Panc1 (cell line): Measurements from ENCODE around the gene CDKAL1. TPM values are rescaled to one million over a fixed set of nuclear protein-coding genes. Genes with fewer than 3 reads are reported as not detected.

Experiments used
- ATAC-seq: fragments of 200-7000 bp; cut with Tn5 transposase; 2 replicates; pipeline ENCODE4 v1.9.1; 2020; ENCODE audit warnings: mild to moderate bottlenecking, moderate library complexity
- BruUV-seq: library from RNA; stranded (reverse); fragments of 400-500 nt; replicated peaks from 2 replicates; lab custom pipeline; 2021; lab: Mats Ljungman, UMichigan
- CTCF ChIA-PET: fragments of 300-600 bp; sonication (Branson Sonifier 250); formaldehyde crosslinking; loops from one replicate; lab custom pipeline; 2022; ENCODE audit warnings: antibody characterized with exemption; lab: Charles Lee
- POLR2A ChIA-PET: fragments of 300-600 bp; sonication (Branson Sonifier 250); formaldehyde crosslinking; loops from one replicate; lab custom pipeline; 2022; ENCODE audit warnings: antibody characterized with exemption; lab: Charles Lee
- DNase-seq: peaks from one replicate; pipeline ENCODE4 v3.0.0-alpha.2; 2010; ENCODE audit warnings: low read depth, low spot score
- H3K27ac ChIP-seq: 2 replicates; pipeline ENCODE4 v1.5.1; 2011; ENCODE audit warnings: mild to moderate bottlenecking, low read length, inconsistent platforms
- H3K27me3 ChIP-seq: fragments of 200-500 bp; sonication (Bioruptor generic); 2 replicates; pipeline ENCODE4 v1.6.0; 2014; ENCODE audit warnings: low read length, inconsistent platforms; ENCODE audit not compliant: control insufficient read depth, insufficient read depth
- H3K36me3 ChIP-seq: fragments of 200-500 bp; sonication (Bioruptor generic); 2 replicates; pipeline ENCODE4 v1.5.1; 2014; ENCODE audit warnings: inconsistent platforms, mild to moderate bottlenecking, low read length, moderate library complexity; ENCODE audit not compliant: control insufficient read depth, insufficient read depth
- H3K4me1 ChIP-seq: 2 replicates; pipeline ENCODE4 v1.5.1; 2011; ENCODE audit warnings: inconsistent platforms, mild to moderate bottlenecking, low read length, moderate library complexity; ENCODE audit not compliant: control insufficient read depth, insufficient read depth
- H3K4me3 ChIP-seq, 2 experiments: 2 replicates each; pipeline ENCODE4 v1.5.1; 2011 to 2012; ENCODE audit warnings: low read depth in 2 of 2, low read length in 2 of 2, mild to moderate bottlenecking in 2 of 2, inconsistent platforms in 1 of 2, moderate library complexity in 1 of 2
- H3K9me3 ChIP-seq: fragments of 200-500 bp; sonication (Bioruptor generic); 2 replicates; pipeline ENCODE4 v1.5.1; 2014; ENCODE audit warnings: low read depth, mild to moderate bottlenecking, inconsistent platforms, low read length, moderate library complexity; ENCODE audit not compliant: control insufficient read depth, insufficient read depth
- POLR2AphosphoS5 ChIP-seq: IDR thresholded peaks from 2 replicates; pipeline ENCODE4 v1.6.1; 2012; ENCODE audit warnings: mild to moderate bottlenecking, low read depth, low read length, moderate library complexity
- SIN3A ChIP-seq: IDR thresholded peaks from 2 replicates; pipeline ENCODE4 v1.6.1; 2012; ENCODE audit warnings: low read depth, mild to moderate bottlenecking, low read length, moderate library complexity, borderline replicate concordance; ENCODE audit not compliant: insufficient read depth
- TCF7L2 ChIP-seq: IDR thresholded peaks from 2 replicates; pipeline ENCODE4 v1.6.1; 2011; ENCODE audit warnings: mild to moderate bottlenecking, low read depth, low read length, inconsistent platforms
- in situ Hi-C: cut with HindIII; loops from 2 replicates; pipeline ENCODE4 v1.10.0; 2016; ENCODE audit warnings: low sequenced_read_pairs, low pct_unique_long_range_greater_than_20kb
- intact Hi-C: fragments of 100-400 bp; cut with micrococcal nuclease; formaldehyde crosslinking; loops from one replicate; pipeline ENCODE4 v1.10.0; 2022; ENCODE audit not compliant: unreplicated experiment
- total RNA-seq: library from RNA; stranded (reverse); gene quantifications from one replicate; pipeline ENCODE4 v1.2.1, GENCODE V29; 2021; ENCODE audit not compliant: unreplicated experiment
- TF ChIP-seq, protein P1 (sequence below), 2 experiments: IDR thresholded peaks; 2 replicates each; pipeline ENCODE4 v1.6.1; 2011 to 2012; ENCODE audit warnings: low read depth in 2 of 2, control low read depth in 1 of 2, low read length in 1 of 2, mild to moderate bottlenecking in 1 of 2, moderate library complexity in 1 of 2; ENCODE audit not compliant: insufficient read depth in 1 of 2
- TF ChIP-seq, protein P2 (sequence below): fragments of 450-650 bp; IDR thresholded peaks from 2 replicates; pipeline ENCODE4 v1.5.1; 2017; ENCODE audit warnings: mild to moderate bottlenecking

Gene CDKAL1
- total RNA-seq, 1 experiment from 2014 or later = 14.5 TPM

DNA sequence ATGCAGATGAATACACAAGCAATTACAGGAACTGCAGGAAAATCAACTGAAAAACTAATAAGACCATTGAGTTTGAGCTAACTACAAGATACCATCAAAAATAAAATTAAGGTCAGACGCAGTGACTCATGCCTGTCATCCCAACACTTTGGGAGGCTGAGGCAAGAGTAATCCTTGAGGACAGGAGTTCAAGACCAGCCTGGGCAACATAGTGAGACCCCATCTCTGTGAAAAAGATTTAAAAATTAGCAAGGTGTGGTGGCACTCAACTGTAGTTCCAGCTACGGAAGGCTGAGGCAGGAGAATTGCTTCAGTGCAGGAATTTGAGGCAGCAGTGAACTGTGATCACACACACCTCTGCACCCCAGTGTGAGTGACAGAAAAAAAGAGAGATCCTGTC is 639.4 kb downstream of the CDKAL1 start:
- no peak for ATAC-seq
- no TSS peak for BruUV-seq
- H3K4me1 ChIP-seq = no peaks in the 10 kb centered on the region
- in situ Hi-C loops = no loop called here
- POLR2A ChIA-PET = no interaction called here
- CTCF ChIA-PET = no interaction called here
- intact Hi-C loops = no loop called here
- H3K9me3 ChIP-seq = no peaks in the 10 kb centered on the region
- DNase-seq = no peak
- TF ChIP-seq TCF7L2 = no peak
- no peak for TF ChIP-seq SIN3A
- no peaks in the 10 kb centered on the region for H3K36me3 ChIP-seq
- no peak overlapping the region for H3K27ac ChIP-seq
- H3K4me3 ChIP-seq = no peak overlapping the region
- H3K27me3 ChIP-seq = no peaks in the 10 kb centered on the region

DNA sequence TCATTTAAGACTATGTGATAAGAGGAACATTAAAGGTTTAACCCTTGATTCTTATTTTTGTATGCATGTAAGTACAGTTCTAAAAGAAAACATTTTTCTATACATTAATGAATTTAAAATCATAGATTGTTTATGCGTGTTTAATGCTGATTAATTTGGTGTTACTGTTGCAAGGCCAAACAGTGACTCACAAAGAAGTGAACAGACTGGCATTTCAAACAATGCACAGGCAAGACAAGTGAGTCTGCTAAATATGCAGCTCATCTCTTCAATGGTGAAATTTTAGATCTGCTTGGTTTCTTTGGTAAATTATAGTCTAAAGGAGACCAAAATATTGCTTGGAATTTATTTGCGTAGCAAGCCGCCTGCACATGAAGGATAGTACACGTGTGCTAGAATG is 641.9 kb downstream of the CDKAL1 start:
- Histone ChIP-seq H3K4me1 (no peaks in the 10 kb centered on the region), H3K36me3 (no peaks in the 10 kb centered on the region), H3K27me3 (no peaks in the 10 kb centered on the region), H3K4me3 (no peak overlapping the region), H3K27ac (no peak overlapping the region), H3K9me3 (no peaks in the 10 kb centered on the region)
- ChIA-PET CTCF (no interaction called here), POLR2A (no interaction called here)
- intact Hi-C loops = no loop called here
- no TSS peak for BruUV-seq
- no peak for ATAC-seq
- DNase-seq = no peak
- in situ Hi-C loops = no loop called here
- TF ChIP-seq, protein P1, sequence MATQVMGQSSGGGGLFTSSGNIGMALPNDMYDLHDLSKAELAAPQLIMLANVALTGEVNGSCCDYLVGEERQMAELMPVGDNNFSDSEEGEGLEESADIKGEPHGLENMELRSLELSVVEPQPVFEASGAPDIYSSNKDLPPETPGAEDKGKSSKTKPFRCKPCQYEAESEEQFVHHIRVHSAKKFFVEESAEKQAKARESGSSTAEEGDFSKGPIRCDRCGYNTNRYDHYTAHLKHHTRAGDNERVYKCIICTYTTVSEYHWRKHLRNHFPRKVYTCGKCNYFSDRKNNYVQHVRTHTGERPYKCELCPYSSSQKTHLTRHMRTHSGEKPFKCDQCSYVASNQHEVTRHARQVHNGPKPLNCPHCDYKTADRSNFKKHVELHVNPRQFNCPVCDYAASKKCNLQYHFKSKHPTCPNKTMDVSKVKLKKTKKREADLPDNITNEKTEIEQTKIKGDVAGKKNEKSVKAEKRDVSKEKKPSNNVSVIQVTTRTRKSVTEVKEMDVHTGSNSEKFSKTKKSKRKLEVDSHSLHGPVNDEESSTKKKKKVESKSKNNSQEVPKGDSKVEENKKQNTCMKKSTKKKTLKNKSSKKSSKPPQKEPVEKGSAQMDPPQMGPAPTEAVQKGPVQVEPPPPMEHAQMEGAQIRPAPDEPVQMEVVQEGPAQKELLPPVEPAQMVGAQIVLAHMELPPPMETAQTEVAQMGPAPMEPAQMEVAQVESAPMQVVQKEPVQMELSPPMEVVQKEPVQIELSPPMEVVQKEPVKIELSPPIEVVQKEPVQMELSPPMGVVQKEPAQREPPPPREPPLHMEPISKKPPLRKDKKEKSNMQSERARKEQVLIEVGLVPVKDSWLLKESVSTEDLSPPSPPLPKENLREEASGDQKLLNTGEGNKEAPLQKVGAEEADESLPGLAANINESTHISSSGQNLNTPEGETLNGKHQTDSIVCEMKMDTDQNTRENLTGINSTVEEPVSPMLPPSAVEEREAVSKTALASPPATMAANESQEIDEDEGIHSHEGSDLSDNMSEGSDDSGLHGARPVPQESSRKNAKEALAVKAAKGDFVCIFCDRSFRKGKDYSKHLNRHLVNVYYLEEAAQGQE (IDR thresholded peaks at IDR 0.05; ENCODE audit: insufficient read depth in 1 of 2, low read depth in 2 of 2, low read length in 1 of 2) = no peak

DNA sequence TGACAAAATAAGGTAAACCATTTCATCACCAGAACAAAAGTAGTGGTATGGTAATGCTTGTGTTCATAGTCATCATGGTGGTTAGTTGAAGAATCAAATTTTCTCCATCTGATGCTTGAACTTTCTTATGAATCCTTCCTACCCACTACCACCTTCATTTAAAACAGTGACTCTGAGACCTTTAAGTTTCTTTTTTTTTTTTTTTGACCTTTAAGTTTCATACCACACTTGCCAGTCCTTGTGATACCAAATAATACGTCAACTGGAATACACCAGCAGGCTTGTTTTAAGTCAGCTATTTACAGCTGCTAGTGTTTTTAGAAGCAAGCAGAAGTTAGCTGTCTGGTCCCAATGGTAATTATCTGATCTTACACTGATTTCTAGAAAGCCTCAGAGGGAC is 645.9 kb downstream of the CDKAL1 start:
- no peak for TF ChIP-seq TCF7L2
- TF ChIP-seq, protein P1 (IDR thresholded peaks at IDR 0.05; ENCODE audit: insufficient read depth in 1 of 2, low read depth in 2 of 2, low read length in 1 of 2) = no peak
- TF ChIP-seq, protein P2, sequence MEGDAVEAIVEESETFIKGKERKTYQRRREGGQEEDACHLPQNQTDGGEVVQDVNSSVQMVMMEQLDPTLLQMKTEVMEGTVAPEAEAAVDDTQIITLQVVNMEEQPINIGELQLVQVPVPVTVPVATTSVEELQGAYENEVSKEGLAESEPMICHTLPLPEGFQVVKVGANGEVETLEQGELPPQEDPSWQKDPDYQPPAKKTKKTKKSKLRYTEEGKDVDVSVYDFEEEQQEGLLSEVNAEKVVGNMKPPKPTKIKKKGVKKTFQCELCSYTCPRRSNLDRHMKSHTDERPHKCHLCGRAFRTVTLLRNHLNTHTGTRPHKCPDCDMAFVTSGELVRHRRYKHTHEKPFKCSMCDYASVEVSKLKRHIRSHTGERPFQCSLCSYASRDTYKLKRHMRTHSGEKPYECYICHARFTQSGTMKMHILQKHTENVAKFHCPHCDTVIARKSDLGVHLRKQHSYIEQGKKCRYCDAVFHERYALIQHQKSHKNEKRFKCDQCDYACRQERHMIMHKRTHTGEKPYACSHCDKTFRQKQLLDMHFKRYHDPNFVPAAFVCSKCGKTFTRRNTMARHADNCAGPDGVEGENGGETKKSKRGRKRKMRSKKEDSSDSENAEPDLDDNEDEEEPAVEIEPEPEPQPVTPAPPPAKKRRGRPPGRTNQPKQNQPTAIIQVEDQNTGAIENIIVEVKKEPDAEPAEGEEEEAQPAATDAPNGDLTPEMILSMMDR = no peak
- no peak for TF ChIP-seq SIN3A
- TF ChIP-seq POLR2AphosphoS5 = no peak
- POLR2A ChIA-PET = no interaction called here

More for the DNA sequence above, 645.9 kb downstream of the CDKAL1 start:
- Histone ChIP-seq H3K9me3 (no peaks in the 10 kb centered on the region), H3K4me1 (no peaks in the 10 kb centered on the region), H3K36me3 (no peaks in the 10 kb centered on the region), H3K4me3 (no peak overlapping the region), H3K27me3 (no peaks in the 10 kb centered on the region), H3K27ac (no peak overlapping the region)
- intact Hi-C loops (no loop called here), in situ Hi-C loops (no loop called here)
- ATAC-seq (no peak), DNase-seq (no peak)
- no TSS peak for BruUV-seq
- CTCF ChIA-PET = no interaction called here
